Tibial nerve (tissue), 4 donors: ENCODE measurements around the gene MSI1.

Source experiments
- EP300 ChIP-seq, 2 donors: sonication (generic); formaldehyde crosslinking; IDR thresholded peaks; one replicate each; pipeline ENCODE4 v1.6.1; 2017; ENCODE audit warnings: antibody characterized with exemption in 2 of 2, mild to moderate bottlenecking in 1 of 2
- POLR2A ChIP-seq, 2 donors: fragments of 450-650 bp; IDR thresholded peaks; one replicate each; pipeline ENCODE4 v1.6.1; 2017; ENCODE audit warnings: antibody characterized with exemption in 2 of 2, mild to moderate bottlenecking in 2 of 2, moderate library complexity in 2 of 2
- TF ChIP-seq, protein P1 (sequence below), 5 experiments: fragments of 200-600 bp in 3 of 5; fragments of 450-650 bp in 2 of 5; sonication (generic) in 3 of 5; IDR thresholded peaks; one replicate each; pipeline ENCODE4 v1.5.1; 2016 to 2019; ENCODE audit warnings: antibody characterized with exemption in 5 of 5, mild to moderate bottlenecking in 3 of 5, moderate library complexity in 2 of 5

DNA sequence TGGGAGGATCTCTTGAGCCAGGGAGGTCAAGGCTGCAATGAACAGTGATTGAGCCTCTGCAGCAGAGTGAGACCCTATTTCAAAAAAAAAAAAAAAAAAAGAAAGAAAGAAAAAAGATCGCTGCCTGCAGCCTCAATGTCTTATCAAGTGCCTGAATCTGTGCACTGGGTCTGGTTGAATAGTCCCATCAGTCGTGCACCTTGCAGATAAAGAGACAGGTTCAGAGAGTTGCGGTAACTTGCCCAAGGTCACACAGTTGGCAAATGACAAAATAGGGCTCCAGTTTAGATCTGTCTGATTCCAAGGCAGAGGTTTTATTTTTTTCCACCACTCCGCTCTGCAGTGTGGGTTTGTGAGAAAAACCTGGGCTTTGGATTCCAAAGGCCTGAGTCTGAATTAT, 40.7 kb downstream of the MSI1 start:
- TF ChIP-seq, protein P1, sequence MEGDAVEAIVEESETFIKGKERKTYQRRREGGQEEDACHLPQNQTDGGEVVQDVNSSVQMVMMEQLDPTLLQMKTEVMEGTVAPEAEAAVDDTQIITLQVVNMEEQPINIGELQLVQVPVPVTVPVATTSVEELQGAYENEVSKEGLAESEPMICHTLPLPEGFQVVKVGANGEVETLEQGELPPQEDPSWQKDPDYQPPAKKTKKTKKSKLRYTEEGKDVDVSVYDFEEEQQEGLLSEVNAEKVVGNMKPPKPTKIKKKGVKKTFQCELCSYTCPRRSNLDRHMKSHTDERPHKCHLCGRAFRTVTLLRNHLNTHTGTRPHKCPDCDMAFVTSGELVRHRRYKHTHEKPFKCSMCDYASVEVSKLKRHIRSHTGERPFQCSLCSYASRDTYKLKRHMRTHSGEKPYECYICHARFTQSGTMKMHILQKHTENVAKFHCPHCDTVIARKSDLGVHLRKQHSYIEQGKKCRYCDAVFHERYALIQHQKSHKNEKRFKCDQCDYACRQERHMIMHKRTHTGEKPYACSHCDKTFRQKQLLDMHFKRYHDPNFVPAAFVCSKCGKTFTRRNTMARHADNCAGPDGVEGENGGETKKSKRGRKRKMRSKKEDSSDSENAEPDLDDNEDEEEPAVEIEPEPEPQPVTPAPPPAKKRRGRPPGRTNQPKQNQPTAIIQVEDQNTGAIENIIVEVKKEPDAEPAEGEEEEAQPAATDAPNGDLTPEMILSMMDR (IDR thresholded peaks at IDR 0.05), result no peak
- no peak for TF ChIP-seq POLR2A (IDR thresholded peaks at IDR 0.05)
- no peak for TF ChIP-seq EP300 (IDR thresholded peaks at IDR 0.05)
